ENCODE measurements around the gene RAB11A. TPM values are rescaled to one million over a fixed set of nuclear protein-coding genes. Genes with fewer than 3 reads are reported as not detected.

RAB11A gene
- total and polyA plus RNA-seq, 2 of the 13 experiments (the other 11 are each of a cell fraction or from before 2014, with no cell fraction given): 161 to 162 TPM

DNA sequence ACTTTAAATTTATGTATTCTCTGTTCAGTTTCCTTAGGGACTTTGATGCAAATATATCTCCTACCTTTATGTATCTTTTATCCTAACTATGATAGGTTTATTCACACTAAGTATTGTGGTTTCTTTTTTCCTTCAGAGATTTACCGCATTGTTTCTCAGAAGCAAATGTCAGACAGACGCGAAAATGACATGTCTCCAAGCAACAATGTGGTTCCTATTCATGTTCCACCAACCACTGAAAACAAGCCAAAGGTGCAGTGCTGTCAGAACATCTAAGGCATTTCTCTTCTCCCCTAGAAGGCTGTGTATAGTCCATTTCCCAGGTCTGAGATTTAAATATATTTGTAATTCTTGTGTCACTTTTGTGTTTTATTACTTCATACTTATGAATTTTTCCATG lies 18.3 kb downstream of the RAB11A start:
- Histone ChIP-seq H2AFZ (ENCODE audit: low read length) (no peak overlapping the region), H3K36me3 (replicated peaks in 1 of 2; ENCODE audit: control insufficient read depth in 1 of 2, insufficient read depth in 2 of 2, low read length in 2 of 2) (peaks cover 6 to 63% of the 10 kb centered on the region in 2 experiments), H3K9ac (ENCODE audit: insufficient read depth, low read depth, low read length) (no peak overlapping the region), H3K4me2 (ENCODE audit: low read depth, low read length) (no peak overlapping the region), H4K20me1 (ENCODE audit: insufficient read depth, low read length) (0 out of 2 replicates have a peak, but pooled peaks cover 3% of the 10 kb centered on the region), H3K27ac (ENCODE audit: extremely low read length, insufficient read depth, low read length) (no peak overlapping the region), H3K27me3 (ENCODE audit: control insufficient read depth in 1 of 2, insufficient read depth in 2 of 2, low read length in 2 of 2) (no peaks in the 10 kb centered on the region), H3K79me2 (ENCODE audit: insufficient read depth, low read length) (peaks cover 3% of the 10 kb centered on the region), H3K4me1 (ENCODE audit: insufficient read depth, low read length) (no peaks in the 10 kb centered on the region), H3K9me3 (ENCODE audit: low read length) (no peaks in the 10 kb centered on the region), H3K4me3 (replicated peaks in 1 of 3; ENCODE audit: insufficient read depth in 1 of 3, low read depth in 2 of 3, low read length in 3 of 3) (no peak overlapping the region)
- WGBS (ENCODE audit: low lambda C conversion rate): over 99% methylated on average over 3 of the region's 3 CpGs
- POLR2A ChIA-PET: no interaction called here
- CTCF ChIA-PET (ENCODE audit: low intra/inter-chr PET ratio, low total read pairs): no interaction called here
- ATAC-seq (no peak), DNase-seq (ENCODE audit: low spot score) (no peak), FAIRE-seq (no peak)
- BruUV-seq (replicated peaks): no TSS peak
- in situ Hi-C loops (cut with HindIII; ENCODE audit: extremely low pct_ligation_motif_present, low pct_unique_long_range_greater_than_20kb) (no loop called here), intact Hi-C loops (cut with micrococcal nuclease; ENCODE audit: unreplicated experiment) (no loop called here)
- TF ChIP-seq ZIK1 (CRISPR knock-in tag; IDR thresholded peaks at IDR 0.05; ENCODE audit: borderline replicate concordance, low read depth): no peak
- no peak for TF ChIP-seq ZNF274 (CRISPR knock-in tag; IDR thresholded peaks at IDR 0.05)

DNA sequence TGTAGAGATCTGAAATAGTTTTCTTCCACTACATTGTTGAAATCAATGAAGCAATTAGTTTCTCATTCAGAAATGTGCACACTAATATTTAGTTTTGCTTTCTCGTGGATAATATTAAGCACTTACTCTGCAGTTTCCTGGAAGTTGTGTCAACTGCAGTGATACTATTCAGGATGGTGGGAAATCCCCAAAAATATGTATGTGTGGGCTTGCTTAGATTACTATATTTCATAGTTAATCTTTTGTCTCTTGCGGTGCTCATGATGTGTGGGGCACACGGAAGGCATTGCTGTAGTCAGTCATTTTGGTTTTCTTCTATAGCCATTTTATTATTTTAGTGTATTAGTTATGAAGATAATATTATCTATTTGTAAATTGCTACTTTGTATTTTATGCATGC lies 19.7 kb downstream of the RAB11A start:
- DNase-seq (ENCODE audit: low spot score): no peak
- POLR2A ChIA-PET: no interaction called here
- no peaks in the 10 kb centered on the region for H3K9me3 ChIP-seq (ENCODE audit: low read length)
- intact Hi-C loops (cut with micrococcal nuclease; ENCODE audit: unreplicated experiment): no loop called here
- no peaks in the 10 kb centered on the region for H3K79me2 ChIP-seq (ENCODE audit: insufficient read depth, low read length)
- no peak overlapping the region for H2AFZ ChIP-seq (ENCODE audit: low read length)
- H3K9ac ChIP-seq (ENCODE audit: insufficient read depth, low read depth, low read length): no peak overlapping the region
- peaks cover 8 to 57% of the 10 kb centered on the region in 2 experiments for H3K36me3 ChIP-seq (replicated peaks in 1 of 2; ENCODE audit: control insufficient read depth in 1 of 2, insufficient read depth in 2 of 2, low read length in 2 of 2)
- CTCF ChIA-PET (ENCODE audit: low intra/inter-chr PET ratio, low total read pairs): no interaction called here
- BruUV-seq (replicated peaks): no TSS peak
- no peaks in the 10 kb centered on the region for H3K27me3 ChIP-seq (ENCODE audit: control insufficient read depth in 1 of 2, insufficient read depth in 2 of 2, low read length in 2 of 2)
- no peak overlapping the region for H3K4me2 ChIP-seq (ENCODE audit: low read depth, low read length)
- in situ Hi-C loops (cut with HindIII; ENCODE audit: extremely low pct_ligation_motif_present, low pct_unique_long_range_greater_than_20kb): no loop called here
- no peak for ATAC-seq
- no peaks in the 10 kb centered on the region for H3K4me1 ChIP-seq (ENCODE audit: insufficient read depth, low read length)
- no peak for FAIRE-seq
- peaks cover 3% of the 10 kb centered on the region; the same call in 1 of the 2 replicates for H4K20me1 ChIP-seq (ENCODE audit: insufficient read depth, low read length)
- 96% methylated on average over 3 of the region's 3 CpGs for WGBS (ENCODE audit: low lambda C conversion rate)
- no peak overlapping the region for H3K4me3 ChIP-seq (replicated peaks in 1 of 3; ENCODE audit: insufficient read depth in 1 of 3, low read depth in 2 of 3, low read length in 3 of 3)
- H3K27ac ChIP-seq (ENCODE audit: extremely low read length, insufficient read depth, low read length): no peak overlapping the region
- TF ChIP-seq MZF1 (CRISPR knock-in tag; IDR thresholded peaks at IDR 0.05; ENCODE audit: borderline replicate concordance) (no peak), ZNF138 (CRISPR knock-in tag; IDR thresholded peaks at IDR 0.05; ENCODE audit: low read depth) (no peak), FOXM1 (CRISPR knock-in tag; IDR thresholded peaks at IDR 0.05) (no peak), ZNF703 (CRISPR knock-in tag; IDR thresholded peaks at IDR 0.05; ENCODE audit: borderline replicate concordance) (no peak), KIAA2018 (CRISPR knock-in tag; IDR thresholded peaks at IDR 0.05; ENCODE audit: borderline replicate concordance) (no peak), ZNF615 (CRISPR knock-in tag; IDR thresholded peaks at IDR 0.05; ENCODE audit: borderline replicate concordance) (no peak), RAD21 (CRISPR knock-in tag; IDR thresholded peaks at IDR 0.05) (no peak)
- TF ChIP-seq, protein P1, sequence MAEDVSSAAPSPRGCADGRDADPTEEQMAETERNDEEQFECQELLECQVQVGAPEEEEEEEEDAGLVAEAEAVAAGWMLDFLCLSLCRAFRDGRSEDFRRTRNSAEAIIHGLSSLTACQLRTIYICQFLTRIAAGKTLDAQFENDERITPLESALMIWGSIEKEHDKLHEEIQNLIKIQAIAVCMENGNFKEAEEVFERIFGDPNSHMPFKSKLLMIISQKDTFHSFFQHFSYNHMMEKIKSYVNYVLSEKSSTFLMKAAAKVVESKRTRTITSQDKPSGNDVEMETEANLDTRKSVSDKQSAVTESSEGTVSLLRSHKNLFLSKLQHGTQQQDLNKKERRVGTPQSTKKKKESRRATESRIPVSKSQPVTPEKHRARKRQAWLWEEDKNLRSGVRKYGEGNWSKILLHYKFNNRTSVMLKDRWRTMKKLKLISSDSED (CRISPR knock-in tag; IDR thresholded peaks at IDR 0.05): no peak

Data from HepG2 (cell line).